ENCODE data around the gene CCDC88C. TPM values are rescaled to one million over a fixed set of nuclear protein-coding genes. Genes with fewer than 3 reads are reported as not detected.
A peak's percentile ranks its signal among the peaks of the same experiment; 100 is the strongest.

Gene CCDC88C
- total RNA-seq, 2 donors from 2014 or later: 36.3 to 57.4 TPM

DNA sequence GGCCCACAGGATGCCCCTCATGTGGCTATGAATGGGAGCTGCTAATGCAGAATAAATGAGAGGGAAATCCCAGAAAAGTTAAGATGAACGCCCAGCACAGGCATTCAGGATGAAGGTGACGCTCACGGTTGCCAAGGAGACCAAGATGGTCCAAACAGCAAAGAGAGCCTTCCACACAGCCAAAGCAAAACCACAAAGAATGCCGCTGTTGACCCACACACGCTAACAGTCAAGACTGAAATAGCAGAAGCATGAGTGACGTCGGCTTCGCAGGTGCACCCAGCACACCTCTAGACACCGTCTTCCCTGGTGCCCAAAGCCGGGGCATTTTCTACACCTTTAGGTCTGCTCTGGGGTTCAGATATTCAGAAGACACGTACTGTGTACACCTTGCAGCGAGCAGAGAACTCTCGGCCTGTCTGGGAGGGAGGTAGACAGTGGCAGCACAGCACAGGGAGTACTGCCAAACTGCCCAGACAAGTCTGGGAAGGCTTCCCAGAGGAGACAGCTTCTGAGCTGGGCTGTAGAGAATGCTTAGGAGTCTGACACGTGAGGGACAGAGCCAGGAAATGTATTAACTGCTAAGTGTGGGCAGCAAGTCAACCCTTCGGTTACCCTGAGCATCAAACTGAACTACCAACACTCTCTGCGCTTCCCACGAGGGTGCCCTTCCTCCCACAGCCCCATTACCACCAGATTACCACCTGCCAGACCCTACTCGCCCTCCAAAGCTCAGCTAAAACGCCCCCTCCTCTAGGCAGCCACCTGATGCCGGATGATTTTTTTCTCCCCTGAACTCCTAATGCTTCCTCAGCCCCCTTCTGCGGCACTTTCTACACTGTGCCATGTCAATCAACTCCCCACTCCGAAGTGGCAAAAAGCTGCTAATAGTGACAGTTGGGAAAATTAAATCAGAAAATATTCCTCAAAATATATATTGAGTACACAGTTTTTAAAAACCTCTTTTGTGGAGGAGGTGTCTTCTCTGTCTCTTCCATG lies 50.1 kb downstream of the CCDC88C start:
- ATAC-seq (peak; percentile 35), DNase-seq (peak; percentile 32 to 67 (median 60))
- intact Hi-C loops (cut with DNase I): no loop called here
- H3K4me1 ChIP-seq: peaks cover 28% of the 10 kb centered on the region
- H3K36me3 ChIP-seq (replicated peaks in 1 of 2; ENCODE audit: insufficient read depth in 1 of 2, low read depth in 2 of 2): no peaks in the 10 kb centered on the region
- H3K27ac ChIP-seq: peak overlapping the region; percentile 32 to 72 (median 63)
- WGBS, 2 donors: 57 to 75% methylated on average over 22 of the region's 22 CpGs
- H3K27me3 ChIP-seq: no peaks in the 10 kb centered on the region
- no peaks in the 10 kb centered on the region for H3K9me3 ChIP-seq
- H3K4me3 ChIP-seq: no peak overlapping the region
- TF ChIP-seq POLR2A (IDR thresholded peaks at IDR 0.05) (no peak), CTCF (IDR thresholded peaks at IDR 0.05) (no peak)

DNA sequence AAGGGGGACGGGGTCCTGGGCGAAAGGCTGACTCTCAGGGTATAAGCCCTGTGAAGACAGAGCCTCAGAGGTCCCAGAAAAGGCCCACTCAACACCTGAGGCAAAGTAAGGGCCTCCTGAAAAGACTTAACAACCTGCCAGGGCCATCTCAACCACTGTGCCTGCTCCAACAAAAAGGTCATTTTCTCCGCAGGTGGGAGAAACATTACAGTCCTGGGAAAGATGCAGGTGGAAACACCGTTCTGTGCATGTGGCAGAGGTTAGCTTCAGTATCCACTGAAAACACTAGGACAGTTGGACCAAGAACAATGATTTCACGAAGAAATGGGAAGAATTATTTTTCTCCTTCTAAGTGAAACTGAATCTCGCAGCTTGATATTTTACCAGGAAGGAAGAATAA lies 50.9 kb downstream of the CCDC88C start:
- H3K9me3 ChIP-seq: no peaks in the 10 kb centered on the region
- H3K4me3 ChIP-seq: no peak overlapping the region
- ATAC-seq (no peak), DNase-seq (peak in 3 of 4 donors; percentile 40 to 55 (median 41))
- 52 to 54% methylated on average over 6 of the region's 6 CpGs for WGBS, 2 donors
- peaks cover 28% of the 10 kb centered on the region for H3K4me1 ChIP-seq
- intact Hi-C loops (cut with DNase I): no loop called here
- no peaks in the 10 kb centered on the region for H3K36me3 ChIP-seq (replicated peaks in 1 of 2; ENCODE audit: insufficient read depth in 1 of 2, low read depth in 2 of 2)
- H3K27me3 ChIP-seq: no peaks in the 10 kb centered on the region
- no peak for TF ChIP-seq CTCF (IDR thresholded peaks at IDR 0.05)
- no peak for TF ChIP-seq POLR2A (IDR thresholded peaks at IDR 0.05)
- peak overlapping the region; percentile 32 to 72 (median 63) for H3K27ac ChIP-seq

DNA sequence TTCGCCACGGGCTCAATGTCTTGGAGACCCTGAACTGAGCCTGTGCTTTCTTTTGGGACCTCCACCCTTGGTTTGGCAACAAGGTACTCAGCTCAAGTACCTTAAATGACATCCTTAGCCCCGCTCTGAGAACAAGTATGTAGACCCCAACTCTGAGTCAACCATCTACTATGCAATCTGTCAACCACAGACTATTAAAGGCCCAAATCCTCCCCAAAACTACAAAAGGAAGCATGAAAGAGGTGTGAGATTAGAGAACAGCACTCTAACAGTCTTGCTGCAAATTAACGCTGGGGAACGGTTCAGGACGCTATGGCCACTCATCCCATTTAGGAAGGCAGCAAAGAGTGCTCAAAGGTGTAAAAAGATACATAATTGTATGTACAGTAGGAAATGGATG lies 52.1 kb downstream of the CCDC88C start:
- H3K9me3 ChIP-seq: no peaks in the 10 kb centered on the region
- intact Hi-C loops (cut with DNase I): no loop called here
- WGBS, 2 donors: 80 to 82% methylated on average over 6 of the region's 6 CpGs
- H3K27me3 ChIP-seq: no peaks in the 10 kb centered on the region
- ATAC-seq: no peak
- no peaks in the 10 kb centered on the region for H3K36me3 ChIP-seq (replicated peaks in 1 of 2; ENCODE audit: insufficient read depth in 1 of 2, low read depth in 2 of 2)
- H3K4me1 ChIP-seq: peaks cover 26% of the 10 kb centered on the region
- H3K4me3 ChIP-seq: no peak overlapping the region
- DNase-seq: no peak
- H3K27ac ChIP-seq: no peak overlapping the region
- no peak for TF ChIP-seq CTCF (IDR thresholded peaks at IDR 0.05)
- no peak for TF ChIP-seq POLR2A (IDR thresholded peaks at IDR 0.05)

DNA sequence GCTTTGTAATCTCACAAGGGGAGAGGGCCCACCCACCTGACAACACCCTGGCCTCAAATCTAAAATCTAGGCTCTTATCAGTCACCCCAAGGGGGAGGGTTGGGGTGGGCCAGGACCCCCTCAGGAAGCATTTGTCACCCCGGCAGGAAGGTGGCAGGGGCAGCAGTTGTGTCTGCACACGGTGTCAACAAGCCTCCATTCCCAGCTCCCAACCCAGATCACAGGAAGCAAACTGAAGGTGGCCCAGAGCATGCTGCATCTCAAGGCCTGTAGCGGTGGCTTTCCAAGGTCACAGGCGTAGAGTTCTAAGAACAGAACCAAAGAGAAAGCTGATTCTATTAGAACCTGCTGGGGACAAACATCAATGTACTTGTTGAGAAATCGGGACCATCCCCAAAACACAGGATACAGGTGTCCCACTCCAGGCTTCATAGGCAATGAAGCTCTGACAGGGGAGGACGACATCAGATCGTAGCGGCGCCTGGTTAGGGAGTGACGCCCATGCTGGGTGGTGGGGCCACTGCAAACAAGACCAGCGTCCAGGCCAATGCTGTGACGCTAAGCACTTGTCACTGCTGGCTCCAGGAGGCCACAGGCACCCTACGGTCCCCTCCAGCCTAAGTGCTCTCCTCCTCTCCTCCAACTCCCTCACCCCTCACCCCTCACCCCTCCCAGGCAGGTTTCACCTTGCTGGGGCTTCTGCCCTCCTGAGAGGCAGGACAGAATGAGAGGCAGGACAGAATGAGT lies 52.9 kb downstream of the CCDC88C start:
- H3K36me3 ChIP-seq (replicated peaks in 1 of 2; ENCODE audit: insufficient read depth in 1 of 2, low read depth in 2 of 2): no peaks in the 10 kb centered on the region
- ATAC-seq: no peak
- peaks cover 18% of the 10 kb centered on the region for H3K4me1 ChIP-seq
- no peak for DNase-seq
- H3K4me3 ChIP-seq: no peak overlapping the region
- no peaks in the 10 kb centered on the region for H3K27me3 ChIP-seq
- intact Hi-C loops (cut with DNase I): no loop called here
- no peak for TF ChIP-seq POLR2A (IDR thresholded peaks at IDR 0.05)
- H3K9me3 ChIP-seq: no peaks in the 10 kb centered on the region
- 76 to 81% methylated on average over 12 to 13 of the region's 13 CpGs for WGBS, 2 donors
- H3K27ac ChIP-seq: no peak overlapping the region
